Neural cell (in vitro differentiated cells): ENCODE data around the gene VSIG2.

Experiments
- TF ChIP-seq, protein P1 (sequence below): fragments of 450-650 bp; IDR thresholded peaks from 2 replicates; pipeline ENCODE4 v1.5.1; 2014; ENCODE audit warnings: antibody characterized with exemption, mild to moderate bottlenecking, moderate library complexity; ENCODE audit not compliant: poor library complexity, severe bottlenecking
- TF ChIP-seq, protein P2 (sequence below): IDR thresholded peaks from 2 replicates; pipeline ENCODE4 v1.6.1; 2012; ENCODE audit warnings: borderline replicate concordance

DNA sequence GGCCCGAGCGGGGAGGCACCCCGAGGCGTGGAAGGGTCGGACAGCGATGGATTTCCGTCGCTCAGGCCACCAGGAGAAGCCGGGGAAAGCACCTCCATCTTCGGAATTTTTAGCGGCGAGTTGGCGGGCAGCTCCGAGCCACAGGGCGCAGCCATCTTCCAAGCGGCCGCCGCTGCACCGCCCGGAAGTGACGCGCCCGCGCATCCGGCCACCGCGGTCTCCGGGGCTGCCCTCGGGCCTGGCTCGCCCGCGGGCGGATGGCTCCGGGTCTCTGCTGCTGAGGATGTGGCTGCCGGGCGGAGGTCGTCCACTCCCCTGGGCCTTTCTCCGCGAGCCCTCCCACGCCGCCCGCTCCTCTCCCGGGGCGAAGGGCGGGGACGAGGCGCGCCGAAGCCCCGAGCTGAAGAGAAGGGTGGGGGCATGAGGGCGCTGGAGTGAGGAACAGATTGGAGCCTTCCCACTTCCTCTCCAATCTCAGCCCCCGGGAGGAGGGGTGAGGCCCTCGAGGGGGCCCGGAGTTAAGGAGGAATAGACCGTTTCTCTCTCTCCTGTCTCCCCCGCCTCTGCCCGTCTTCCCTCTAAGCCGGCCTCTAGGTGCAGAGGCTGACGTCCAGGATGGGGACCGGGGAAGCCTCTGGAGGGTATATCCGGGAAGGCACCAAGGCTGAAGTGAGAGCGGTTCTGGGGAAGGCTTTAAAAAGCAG is 48.3 kb upstream of the VSIG2 start, which contains the start of gene MSANTD2:
- TF ChIP-seq, protein P1, sequence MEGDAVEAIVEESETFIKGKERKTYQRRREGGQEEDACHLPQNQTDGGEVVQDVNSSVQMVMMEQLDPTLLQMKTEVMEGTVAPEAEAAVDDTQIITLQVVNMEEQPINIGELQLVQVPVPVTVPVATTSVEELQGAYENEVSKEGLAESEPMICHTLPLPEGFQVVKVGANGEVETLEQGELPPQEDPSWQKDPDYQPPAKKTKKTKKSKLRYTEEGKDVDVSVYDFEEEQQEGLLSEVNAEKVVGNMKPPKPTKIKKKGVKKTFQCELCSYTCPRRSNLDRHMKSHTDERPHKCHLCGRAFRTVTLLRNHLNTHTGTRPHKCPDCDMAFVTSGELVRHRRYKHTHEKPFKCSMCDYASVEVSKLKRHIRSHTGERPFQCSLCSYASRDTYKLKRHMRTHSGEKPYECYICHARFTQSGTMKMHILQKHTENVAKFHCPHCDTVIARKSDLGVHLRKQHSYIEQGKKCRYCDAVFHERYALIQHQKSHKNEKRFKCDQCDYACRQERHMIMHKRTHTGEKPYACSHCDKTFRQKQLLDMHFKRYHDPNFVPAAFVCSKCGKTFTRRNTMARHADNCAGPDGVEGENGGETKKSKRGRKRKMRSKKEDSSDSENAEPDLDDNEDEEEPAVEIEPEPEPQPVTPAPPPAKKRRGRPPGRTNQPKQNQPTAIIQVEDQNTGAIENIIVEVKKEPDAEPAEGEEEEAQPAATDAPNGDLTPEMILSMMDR, result no peak
- TF ChIP-seq, protein P2, sequence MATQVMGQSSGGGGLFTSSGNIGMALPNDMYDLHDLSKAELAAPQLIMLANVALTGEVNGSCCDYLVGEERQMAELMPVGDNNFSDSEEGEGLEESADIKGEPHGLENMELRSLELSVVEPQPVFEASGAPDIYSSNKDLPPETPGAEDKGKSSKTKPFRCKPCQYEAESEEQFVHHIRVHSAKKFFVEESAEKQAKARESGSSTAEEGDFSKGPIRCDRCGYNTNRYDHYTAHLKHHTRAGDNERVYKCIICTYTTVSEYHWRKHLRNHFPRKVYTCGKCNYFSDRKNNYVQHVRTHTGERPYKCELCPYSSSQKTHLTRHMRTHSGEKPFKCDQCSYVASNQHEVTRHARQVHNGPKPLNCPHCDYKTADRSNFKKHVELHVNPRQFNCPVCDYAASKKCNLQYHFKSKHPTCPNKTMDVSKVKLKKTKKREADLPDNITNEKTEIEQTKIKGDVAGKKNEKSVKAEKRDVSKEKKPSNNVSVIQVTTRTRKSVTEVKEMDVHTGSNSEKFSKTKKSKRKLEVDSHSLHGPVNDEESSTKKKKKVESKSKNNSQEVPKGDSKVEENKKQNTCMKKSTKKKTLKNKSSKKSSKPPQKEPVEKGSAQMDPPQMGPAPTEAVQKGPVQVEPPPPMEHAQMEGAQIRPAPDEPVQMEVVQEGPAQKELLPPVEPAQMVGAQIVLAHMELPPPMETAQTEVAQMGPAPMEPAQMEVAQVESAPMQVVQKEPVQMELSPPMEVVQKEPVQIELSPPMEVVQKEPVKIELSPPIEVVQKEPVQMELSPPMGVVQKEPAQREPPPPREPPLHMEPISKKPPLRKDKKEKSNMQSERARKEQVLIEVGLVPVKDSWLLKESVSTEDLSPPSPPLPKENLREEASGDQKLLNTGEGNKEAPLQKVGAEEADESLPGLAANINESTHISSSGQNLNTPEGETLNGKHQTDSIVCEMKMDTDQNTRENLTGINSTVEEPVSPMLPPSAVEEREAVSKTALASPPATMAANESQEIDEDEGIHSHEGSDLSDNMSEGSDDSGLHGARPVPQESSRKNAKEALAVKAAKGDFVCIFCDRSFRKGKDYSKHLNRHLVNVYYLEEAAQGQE, result peak; percentile 82
